ENCODE data around the gene LAMA2.

Gene LAMA2

DNA sequence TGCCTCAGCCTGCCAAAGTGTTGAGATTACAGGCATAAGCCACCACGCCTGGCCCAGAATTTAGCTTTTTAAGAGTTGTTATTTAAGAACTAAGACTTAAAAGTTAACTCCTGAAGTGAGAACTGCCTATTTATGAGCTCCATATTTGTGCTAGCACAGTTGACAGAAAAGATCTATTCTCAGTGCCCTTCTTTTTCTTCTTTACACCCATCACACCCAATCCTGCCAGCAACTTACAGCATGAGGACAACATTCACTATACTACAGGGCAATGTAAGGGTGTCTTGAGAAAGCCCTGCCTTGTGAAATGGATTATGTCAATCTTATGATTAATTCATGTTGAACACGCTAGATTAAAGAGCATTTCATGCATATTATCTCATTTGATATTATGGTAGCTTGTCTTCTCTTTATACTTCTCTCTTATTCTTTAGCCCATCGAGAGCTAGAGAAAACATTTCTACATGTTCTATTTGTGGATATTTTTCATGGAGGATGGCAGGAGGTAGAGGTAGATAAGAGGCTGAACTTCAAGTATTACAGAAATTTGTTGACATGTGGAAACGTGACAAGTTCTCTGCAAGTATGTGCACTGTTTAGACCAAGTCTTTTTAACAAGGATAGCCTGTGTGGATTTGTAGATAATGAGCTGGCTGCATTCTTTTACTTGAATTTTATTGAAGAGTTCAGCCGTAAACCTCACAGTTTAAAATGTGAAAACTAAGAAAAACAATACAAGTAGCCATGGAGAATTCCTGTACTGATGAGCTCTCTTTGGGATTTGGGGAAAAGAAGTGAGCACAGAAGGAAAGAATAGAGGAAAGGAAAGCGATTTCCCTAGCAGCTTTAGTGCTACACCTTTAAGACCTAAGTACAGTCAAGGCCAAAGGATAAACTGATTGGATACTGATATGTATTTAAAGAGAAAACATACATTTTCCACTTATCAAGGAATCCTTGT is 614.8 kb downstream of the LAMA2 start:
- DNase-seq (ENCODE audit: low spot score), result peak; percentile 24

DNA sequence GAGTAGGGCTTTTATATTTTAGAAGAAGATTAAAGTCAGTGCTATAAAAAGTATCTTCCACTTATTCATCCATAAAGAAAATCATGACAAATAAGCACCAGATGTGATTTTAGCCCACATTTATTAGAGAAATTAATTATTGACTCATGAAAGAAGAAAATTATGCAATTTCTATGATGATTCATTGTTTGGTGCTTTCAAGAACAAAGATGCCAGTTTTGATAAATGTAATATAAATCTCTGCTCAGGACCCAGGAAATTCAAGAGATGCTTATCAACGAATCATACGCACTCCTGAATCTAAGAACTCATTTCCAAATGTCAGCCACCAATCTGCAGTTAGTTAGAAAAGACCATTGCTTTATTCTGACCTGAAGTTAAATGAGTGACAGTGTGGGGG is 615.6 kb downstream of the LAMA2 start:
- DNase-seq (ENCODE audit: low spot score), result peak; percentile 43

DNA sequence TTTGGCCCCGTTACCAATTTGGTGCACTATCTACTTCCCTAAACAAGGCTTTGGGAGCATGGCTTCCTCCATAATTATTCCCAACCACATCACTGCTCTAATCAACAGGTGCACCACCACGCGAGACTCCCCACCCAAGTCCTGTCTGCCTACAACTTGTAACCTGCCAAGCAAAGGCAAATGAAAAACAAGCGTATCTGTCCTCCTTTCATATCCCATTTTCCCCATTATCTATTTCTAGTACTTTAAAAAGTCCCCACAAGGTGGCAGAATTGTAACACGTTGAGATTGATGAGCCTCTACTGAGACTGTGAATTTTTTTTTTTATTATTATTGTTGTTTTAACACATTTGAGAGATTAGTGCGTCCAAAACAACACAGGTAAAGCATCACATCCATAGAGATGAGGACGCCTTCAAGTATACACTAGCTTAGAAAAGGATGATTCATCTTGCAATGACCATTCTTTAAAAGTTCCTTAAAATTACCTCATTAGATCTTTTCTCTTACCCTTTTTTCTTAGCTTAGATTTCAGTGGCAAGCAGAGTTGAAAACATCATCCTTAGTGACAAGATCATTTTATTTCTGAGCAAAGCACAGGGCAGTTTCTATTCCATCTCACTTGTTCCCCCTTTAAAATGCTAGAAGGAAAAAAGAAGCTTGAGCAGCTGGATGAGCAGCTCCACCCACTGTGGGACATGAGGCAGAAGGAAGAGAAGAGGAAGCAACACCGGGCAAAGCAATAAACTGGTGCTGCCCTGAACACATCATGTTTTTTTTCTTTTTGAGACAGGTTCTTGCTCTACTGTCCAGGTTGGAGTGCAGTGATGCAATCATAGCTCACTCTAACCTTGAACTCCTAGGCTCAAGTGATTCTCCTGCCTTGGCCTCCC is 616.3 kb downstream of the LAMA2 start:
- DNase-seq (ENCODE audit: low spot score), result peak; percentile 75

DNA sequence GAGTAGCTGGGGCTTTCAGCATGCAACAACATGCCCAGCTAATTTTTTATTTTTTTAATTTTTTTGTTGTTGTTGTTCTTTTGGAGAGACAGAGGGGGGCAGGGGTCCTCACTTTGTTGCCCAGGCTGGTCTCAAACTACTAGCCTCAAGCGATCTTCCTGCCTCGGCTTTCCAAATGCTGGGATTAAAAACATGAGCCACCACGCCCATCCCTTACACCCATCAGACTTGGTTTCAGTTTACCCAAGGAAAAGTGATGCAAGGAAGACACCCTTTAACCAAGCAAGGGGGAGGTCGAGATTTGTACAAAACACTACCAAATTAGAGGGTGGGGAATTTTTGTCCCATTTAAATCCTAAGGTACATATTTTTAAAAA is 616.9 kb downstream of the LAMA2 start:
- DNase-seq (ENCODE audit: low spot score), result no peak

DNA sequence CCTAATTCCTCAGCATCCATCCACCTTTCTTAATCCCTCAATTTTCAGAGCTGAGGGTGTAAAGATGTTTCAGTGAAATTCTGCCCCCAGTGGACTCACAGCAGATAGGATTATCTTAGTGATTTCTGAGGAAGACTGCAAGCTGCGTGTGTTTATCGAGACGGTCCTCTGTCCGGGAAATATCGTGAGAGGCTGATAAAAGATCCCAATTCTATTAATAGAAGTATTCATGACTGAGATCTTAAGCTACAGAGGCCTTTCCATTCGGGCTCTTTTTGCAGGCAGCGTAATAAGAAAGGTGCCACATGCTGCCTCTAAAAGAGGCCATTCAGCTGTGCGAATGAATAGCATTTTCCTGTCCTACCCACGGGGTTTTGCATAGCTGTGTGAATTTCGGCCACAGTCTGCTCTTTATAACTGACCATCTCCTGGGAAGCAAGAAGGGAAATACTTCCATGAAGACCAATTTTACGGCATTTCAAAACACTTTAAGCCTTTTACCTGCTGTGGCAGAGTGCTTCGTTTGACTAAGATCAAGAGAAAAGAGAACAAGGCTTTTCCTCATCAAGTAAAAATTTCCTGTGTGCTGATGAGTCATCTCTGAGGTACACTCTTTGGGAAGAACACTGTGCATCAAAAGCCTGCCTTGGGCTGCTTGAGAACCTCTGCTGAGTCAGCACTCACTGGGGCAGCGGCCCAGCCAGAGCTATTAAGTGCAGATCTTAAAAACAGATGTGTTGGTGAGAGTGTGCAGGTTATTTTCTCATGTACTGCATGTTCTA is 618.2 kb downstream of the LAMA2 start:
- peak; percentile 96 for DNase-seq (ENCODE audit: low spot score)

DNA sequence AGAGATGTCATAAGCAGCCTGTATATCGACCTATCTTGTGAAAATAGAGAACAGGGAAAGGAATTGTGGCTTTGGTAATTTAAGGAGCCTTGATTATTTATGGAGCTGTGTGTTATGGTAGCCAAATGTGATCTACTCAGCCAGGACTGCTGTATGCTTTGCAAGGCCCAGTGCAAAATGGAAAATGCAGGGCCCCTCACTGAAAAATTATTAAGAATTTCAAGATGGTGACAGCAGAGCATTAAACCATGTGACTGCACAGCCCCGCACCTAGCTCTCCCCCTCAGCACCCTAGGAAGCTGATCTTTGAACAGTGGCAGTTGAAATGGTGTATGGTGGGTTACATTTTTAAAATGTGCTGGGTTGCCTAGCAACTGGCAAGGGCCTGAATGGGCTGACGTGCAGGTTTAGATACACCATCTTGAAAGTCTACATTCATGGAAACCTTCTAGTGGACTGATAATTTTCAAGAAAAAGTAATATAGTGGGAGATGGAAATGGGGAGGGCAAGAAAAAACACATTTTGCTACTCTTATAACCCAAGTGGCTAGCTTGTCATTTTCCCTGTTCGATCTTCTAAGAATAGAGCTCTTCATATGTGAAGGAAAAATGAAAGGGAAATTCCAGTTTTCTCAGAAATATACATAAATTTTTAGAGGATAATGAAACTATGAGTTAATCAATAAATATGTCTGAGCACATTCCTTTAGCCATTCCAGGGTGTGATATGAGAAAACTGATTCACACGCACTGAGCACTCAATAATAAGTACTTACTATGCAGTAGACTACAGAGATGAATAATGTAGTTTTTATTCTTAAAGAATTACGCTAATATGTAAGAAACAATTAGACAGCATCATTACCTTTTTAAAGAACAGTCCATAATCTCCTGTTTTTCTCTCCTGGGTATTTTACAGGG is 619.1 kb downstream of the LAMA2 start:
- peak; percentile 70 for DNase-seq (ENCODE audit: low spot score)

DNA sequence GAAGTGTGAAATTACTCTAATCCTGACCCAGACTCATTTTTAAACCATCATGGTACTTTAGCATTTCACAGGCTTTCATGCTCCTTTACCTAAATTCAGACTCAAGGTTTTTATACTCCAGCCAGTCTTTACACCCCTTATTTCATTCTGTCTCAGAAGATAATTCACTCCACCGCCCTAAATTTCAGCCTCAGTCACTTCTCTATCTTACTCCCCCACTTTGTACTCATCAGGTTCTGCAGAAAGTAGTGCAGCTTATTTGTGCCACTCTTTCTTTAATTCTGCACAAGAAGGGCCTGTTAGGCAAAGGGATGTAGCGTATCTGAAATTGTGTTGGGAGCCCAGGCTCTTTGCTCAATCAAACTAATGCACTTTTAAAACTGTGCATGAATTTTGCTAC is 621.5 kb downstream of the LAMA2 start:
- DNase-seq (ENCODE audit: low spot score), result no peak

DNA sequence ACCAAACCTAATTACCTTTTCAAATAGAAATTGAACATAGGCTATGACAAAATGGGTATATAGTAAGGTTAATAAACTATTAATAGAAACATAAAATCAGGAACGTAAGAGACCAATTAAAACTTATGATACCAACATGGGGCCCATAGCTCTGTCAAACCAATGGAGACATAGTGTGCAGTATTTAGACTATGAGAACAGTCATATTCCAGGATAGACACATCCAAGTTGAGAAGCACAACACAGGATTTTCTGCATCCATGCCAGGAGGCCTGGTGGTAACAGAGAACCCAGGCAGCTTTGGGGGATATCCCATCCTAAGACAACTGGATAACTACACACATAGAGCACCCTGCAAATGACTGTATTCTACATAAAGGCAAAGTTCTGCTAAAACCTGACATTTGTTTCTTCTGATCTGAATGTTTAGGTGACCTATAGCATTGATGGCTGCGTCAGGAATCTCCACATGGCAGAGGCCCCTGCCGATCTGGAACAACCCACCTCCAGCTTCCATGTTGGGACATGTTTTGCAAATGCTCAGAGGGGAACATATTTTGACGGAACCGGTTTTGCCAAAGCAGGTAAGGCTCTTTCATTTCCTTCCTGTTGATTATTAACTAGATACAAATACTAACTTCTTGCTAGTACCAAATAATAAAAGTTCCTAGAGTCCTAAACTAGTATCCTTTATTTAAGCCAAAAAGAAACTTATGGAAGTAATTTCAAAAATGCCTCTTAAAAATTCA is 624.3 kb downstream of the LAMA2 start:
- DNase-seq (ENCODE audit: low spot score), result peak; percentile 28

DNA sequence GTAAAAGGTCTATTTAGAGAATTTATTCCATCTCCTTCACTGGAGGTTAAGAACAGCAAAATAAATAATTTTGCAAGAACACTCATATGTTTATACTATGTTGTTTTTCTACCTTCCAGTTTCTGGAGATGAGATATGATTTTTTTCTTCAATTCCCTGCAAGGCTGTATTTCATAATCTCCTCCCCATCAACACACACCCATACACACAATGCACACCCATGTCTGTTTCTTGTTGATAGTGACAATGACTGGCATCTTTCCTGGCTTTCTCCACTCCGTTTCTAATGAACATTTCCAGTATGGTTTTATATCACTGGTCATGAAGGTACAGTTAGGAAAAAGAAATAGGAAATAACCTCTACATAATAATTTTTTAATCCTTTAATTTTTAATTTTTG is 624.9 kb downstream of the LAMA2 start:
- no peak for DNase-seq (ENCODE audit: low spot score)

DNA sequence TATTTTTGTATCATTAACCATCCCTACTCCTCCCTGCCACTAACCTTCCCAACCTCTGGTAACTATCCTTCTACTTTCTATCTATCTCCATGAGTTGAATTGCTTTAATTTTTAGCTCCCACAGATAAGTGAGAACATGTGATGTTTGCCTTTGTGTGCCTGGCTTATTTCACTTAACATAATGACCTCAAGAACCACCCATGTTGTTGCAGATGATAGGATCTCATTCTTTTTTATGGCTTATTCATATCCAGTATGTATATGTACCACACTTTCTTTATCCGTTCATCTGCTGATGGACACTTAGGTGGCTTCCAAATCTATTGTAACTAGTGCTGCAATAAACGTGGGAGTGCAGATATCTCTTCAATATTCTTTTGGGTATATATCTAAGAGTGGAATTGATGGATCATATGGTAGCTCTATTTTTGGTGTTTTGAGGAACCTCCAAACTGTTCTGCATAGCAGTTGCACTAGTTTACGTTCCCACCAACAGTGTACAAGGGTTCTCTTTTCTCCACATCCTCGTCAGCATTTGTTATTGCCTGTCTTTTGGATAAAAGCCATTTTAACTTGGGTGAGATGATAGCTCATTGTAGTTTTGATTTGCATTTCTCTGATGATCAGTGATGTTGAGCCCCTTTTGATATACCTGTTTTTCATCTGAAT is 625.7 kb downstream of the LAMA2 start:
- no peak for DNase-seq (ENCODE audit: low spot score)

DNA sequence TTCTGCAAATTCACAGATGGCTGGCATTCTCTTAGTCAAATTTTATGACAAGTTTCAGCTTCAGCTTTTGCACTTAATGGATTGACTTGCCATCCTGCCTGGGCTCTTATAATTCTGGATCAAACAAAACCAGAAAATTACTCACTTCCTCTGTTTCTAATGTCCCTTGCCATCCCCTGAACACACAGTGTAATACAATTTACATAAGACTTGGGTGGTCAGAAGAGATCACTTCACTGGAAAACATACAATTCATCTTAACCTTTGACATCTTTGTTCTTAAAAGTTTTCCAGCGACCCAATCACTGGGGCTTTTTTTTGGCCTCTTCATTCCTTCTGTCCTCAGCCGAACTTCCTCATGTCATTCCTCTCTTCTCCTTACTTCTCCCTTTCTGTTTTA is 628.0 kb downstream of the LAMA2 start:
- peak; percentile 13 for DNase-seq (ENCODE audit: low spot score)

DNA sequence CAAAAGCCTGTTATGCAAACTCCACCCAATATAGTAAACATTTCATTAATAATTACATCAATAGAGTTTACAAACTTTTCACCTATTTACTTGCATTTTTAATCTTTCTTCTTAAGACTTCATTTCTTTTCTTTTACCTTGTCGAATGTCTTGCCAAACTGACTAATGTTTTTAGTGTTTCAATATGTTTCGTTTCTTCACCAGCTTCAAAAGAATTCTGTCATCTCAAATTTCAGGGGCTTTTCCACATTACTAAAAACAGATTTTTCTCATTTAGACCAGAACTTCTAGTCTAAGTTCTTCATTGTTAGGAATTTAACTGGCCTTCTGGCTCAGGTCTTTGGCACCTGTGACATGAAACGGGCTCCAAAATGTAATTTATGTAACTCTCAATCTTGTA is 630.5 kb downstream of the LAMA2 start:
- no peak for DNase-seq (ENCODE audit: low spot score)

DNA sequence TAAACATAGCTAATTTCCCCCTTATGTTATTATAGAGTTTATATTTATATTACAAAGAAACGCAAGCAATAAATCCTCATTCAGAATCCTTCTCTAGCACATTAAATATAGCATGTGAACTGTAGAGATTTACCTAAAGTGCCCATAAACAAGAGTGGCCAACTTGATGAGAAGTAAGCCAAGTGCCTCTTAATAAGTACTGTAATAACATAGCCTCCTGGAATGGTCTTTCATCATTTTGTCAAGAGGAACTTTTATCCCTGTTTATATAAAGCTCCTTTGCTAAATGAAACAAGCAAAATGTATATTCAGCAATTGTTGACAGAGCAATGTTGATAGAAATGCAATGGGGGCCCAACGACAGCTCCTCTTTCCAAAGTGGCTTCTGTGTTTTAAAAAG is 632.1 kb downstream of the LAMA2 start:
- DNase-seq (ENCODE audit: low spot score), result no peak

DNA sequence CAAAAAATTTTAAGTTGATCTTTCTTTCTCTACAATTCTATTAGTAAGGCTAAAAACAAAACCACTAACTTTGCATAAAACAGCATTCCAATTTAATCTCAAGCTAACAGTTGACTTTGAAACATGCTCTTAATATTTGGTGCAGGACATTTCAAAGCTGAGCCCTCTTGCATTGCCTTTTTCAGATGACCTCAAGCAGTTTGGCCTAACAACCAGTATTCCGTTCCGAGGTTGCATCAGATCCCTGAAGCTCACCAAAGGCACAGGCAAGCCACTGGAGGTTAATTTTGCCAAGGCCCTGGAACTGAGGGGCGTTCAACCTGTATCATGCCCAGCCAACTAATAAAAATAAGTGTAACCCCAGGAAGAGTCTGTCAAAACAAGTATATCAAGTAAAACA is 633.1 kb downstream of the LAMA2 start:
- DNase-seq (ENCODE audit: low spot score), result no peak

DNA sequence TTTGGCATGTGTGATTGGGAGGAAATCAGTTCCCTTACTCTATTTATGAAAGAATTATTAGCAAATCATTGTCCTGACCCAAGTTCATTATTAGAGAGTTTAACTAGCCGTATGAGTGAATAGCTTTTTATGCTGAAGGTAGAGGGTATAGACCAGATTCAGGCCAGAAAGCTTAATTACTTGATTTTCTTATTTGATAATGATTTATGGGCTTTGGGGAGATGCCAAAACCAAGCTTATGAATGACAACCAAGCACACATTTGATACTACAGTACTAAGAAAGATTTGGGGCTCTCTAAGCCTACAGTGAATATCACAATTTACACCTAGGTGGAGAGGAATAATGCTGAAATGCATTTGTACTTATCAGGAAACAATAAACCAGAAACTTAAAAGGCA is 633.8 kb downstream of the LAMA2 start:
- no peak for DNase-seq (ENCODE audit: low spot score)

DNA sequence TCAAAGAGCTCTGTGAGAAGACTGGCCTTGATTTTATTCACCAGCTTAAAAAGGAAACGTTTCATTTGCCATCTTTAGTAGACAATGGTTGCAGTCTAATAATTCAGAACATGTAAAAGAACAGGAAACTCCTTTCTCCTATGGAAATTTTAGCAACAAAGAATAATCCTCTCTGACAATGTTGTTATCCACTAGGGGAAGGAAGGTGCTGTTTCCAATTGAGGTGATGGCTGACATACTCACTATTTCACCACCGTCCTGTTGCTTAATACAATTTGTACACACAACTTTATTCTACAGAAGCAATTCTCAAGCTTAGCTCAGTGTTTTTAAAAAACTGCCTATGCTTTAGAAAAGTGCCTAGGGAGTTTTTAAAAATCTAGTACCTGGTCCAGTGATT is 634.4 kb downstream of the LAMA2 start:
- DNase-seq (ENCODE audit: low spot score), result no peak

DNA sequence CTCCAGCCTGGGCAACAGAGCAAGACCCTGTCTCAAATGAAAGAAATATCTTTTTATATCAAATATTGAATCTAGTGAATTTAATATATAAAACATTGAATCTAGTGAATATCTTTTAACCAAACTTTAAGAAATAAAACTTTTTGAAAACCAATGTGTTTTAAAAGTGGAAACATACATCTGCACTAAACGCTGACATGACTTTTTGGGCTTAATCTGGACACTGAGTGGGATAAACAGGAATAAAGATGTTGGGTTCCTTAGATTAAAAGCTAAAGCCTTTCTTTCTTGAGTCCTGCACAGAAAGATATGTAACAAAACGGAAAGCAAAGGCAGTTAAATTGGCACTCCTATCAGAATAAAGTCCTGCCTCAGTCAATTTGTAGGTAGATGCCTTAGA is 636.8 kb downstream of the LAMA2 start:
- DNase-seq (ENCODE audit: low spot score), result no peak

DNA sequence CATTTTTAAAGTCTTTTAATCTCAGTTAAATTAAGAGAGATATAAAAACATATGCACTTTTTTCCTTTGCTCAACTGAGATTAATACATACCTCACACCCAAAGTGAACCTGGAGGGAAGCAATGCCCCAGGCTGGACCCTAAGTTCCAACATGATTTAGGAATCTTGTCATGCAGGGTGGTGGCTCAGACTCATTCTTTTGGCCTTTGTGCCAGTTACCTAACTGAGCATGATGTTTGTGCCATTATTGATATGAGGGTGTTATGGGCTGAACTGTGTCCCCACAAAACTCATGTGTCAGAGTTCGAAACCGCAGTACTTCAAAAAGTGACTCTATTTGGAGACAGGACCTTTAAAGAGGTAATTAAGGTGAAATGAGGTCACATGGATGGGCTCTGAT is 639.0 kb downstream of the LAMA2 start:
- DNase-seq (ENCODE audit: low spot score), result no peak

DNA sequence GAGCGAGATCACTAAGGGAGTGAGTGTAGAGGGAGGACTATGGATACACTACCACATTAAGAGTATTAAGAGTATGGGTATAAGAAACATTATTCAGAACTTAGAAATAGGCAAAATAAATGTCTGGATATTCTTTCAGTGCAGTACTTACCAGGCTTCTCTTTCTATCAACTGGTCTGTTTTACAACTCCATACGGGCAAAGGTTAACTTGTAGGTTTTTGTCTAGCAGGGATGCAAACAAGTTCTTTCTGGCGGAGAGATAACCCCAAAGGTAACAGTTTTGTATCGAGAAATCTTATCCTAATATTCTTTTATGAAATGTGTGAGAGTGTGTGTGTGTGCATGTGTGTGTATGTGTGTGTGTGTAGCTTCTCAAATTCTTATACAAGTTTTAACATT is 640.9 kb downstream of the LAMA2 start:
- no peak for DNase-seq (ENCODE audit: low spot score)

DNA sequence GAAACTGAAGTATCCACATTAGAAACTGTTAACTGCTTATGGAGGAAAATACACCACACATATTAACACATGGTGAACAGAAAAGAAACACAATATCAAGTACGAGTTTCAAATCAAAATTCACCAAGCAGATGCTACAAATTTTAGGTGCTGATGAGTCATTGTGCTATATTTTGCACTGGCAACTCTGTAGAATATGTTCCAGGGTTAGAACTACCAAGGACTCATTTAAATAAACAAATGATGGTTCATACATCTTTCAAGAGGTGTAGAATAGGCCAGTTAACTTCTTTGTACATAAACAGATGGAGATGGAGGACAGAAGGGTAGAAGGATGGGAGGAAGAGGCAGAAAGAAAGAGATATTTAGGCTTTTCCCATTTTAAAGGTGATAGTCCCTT is 642.1 kb downstream of the LAMA2 start:
- DNase-seq (ENCODE audit: low spot score), result no peak

All from kidney tubule cell (primary cell).